ENCODE results near the gene MINDY4B.
"Not testable (repeated sequence)": the region's sequence is repeated elsewhere in the genome, so short reads cannot be mapped to it uniquely, and the experiment has no call there.

MINDY4B gene

DNA sequence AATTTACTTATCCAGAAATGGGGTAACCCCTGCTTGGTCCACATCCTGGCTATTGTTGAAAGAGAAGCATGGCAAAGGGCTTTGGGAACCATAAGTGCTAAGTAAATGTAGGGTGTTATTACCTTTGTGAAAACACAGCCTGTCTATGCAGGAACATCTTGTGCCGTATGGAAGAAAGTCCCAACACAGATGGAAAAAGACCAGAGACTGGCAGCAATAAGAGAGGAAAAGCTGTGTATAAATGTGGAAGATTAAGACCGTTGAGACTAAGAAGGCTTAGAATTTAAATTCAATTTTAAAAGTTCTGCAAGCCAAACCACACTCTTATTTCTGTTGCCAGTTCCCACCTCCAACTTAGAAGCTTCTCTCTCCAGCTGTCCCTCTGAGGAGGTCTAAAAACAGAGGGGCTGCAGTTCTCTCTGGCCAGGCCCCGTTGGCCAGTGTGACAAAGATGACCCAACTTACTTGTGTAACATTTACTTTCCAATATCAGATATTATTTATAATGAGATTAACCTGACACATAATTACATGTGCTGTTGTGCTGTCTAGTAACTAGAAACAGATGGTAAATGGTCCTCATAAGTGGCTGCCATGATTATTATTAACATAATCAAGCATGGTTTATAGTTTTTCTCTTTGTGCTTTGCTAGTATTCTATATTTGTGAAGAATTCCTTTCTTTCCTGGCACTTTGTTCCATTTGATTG is 7.0 kb downstream of the MINDY4B start:
- no peak for DNase-seq (ENCODE audit: low read depth in 2 of 2)

DNA sequence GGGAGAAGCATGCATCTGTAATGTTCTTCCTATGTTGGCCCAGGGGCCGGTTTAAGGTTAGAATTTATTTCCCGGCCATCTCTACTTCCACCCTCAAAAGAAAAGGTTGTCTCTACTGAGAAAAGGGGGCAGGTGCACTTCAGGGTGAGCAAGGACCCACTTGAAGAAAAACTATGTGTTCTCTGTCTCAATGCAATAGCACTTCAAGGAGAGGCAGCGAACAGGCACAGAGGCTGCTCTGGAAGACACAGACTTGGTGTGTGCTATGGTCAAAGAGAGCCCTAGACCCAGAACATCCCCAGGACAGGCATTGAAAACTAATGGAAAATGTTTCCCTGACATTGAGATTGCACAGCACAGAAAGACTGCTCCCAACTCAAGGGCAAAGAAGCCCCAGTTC is 7.6 kb downstream of the MINDY4B start:
- DNase-seq (ENCODE audit: low read depth in 2 of 2), result no peak

- no peak for DNase-seq (ENCODE audit: low read depth in 2 of 2)
Observed at GRCh38 chr3:150890831-150891230, 14.4 kb downstream of the MINDY4B start.

- peak; percentile 15 to 25 for DNase-seq (ENCODE audit: low read depth in 2 of 2)
Observed at GRCh38 chr3:150890295-150890694, 14.9 kb downstream of the MINDY4B start.

- no peak for DNase-seq (ENCODE audit: low read depth in 2 of 2)
Observed at GRCh38 chr3:150889106-150889505, 16.1 kb downstream of the MINDY4B start.

- no peak for DNase-seq (ENCODE audit: low read depth in 2 of 2)
Observed at GRCh38 chr3:150887031-150887430, 18.2 kb downstream of the MINDY4B start.

DNA sequence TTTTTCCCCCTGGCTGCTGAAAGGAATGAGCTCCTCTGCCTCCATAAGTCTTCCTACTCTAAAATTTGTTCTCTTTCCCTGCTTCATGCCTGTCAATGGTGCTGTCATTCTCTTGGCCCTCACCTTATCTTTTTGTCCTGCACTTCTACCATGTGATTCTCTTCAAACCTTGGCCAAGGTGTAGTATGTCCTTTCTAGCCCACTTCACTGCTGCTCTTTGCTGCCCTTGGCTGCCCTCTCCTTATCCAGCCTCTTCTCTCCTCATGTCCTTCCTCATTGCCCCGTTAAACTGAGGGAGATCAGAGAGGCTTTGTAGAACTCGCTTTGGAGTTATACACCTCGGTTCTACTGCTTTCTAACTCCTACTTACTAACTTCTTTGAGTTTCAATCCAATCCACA is 19.7 kb downstream of the MINDY4B start:
- DNase-seq (ENCODE audit: low read depth in 2 of 2), result no peak

DNA sequence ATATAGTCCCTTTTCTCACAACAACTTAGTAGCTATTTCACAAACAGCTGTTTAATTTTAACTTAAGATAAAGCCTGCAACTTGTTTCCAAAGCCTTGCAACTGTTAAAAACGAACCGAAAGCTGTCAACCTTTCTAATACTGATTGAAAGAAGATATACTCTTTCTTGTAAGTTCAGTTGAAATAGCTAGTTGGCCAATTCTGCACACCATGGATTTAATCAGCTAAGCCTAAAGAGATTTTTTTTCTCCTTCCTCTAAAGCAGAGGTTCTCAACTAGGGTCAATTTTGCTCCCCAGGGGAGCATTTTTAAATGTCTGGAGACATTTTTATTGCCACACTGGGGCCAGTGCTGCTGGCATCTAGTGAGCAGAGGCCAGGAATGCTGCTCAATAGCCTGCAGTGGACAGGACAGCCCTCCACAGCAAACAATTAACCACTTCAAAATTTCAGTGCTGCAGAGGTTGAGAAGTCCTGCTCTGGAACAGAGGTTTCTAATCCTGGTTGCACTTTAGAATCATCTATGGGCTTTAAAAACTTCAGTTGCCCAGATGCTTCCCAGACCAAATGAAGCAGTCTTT is 26.2 kb downstream of the MINDY4B start:
- DNase-seq (ENCODE audit: low read depth in 2 of 2), result no peak

DNA sequence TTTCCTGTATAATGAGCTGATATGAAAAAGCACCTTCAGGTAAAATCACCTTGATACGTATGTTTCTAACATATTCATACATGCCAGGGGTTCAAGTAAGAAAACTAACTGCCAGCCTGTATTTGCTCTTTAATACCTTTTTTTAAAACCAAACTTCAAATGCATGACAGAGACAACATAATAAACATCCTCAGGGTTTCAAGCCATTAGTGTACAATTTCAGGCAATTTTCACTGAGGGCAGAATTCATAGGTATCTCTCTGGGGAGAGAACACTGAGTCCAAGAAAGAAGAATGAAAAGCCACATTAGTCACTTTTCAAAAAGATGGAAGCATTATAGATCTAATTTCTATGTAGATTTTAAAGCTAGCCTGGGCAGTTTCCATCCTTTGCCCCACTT is 26.9 kb downstream of the MINDY4B start:
- no peak for DNase-seq (ENCODE audit: low read depth in 2 of 2)

- DNase-seq (ENCODE audit: low read depth in 2 of 2), result no peak
Observed at GRCh38 chr3:150877303-150877702, 27.9 kb downstream of the MINDY4B start.

GRCh38 chr3:150876611-150877265 is 28.5 kb downstream of the MINDY4B start:
- DNase-seq (ENCODE audit: low read depth in 2 of 2), result no peak

DNA sequence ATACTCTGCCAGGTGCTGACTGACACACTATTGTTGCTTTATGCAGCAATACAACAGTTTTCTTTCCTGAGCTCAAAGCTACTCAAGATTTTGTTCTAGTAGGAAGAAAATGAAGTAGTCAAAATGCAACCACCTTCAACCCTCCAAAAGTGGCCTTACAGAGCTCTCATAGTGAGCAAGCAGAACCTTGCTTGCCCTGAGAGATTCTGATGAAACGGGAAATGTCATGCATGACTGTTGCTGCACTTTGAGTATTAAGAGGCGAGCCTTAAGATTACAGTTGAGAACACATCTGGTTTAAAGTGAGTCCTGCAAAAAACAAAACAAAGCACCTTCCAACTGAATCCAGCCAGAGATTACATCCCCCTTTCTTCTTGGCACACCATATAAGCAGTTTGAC is 29.7 kb downstream of the MINDY4B start:
- DNase-seq (ENCODE audit: low read depth in 2 of 2), result no peak

DNA sequence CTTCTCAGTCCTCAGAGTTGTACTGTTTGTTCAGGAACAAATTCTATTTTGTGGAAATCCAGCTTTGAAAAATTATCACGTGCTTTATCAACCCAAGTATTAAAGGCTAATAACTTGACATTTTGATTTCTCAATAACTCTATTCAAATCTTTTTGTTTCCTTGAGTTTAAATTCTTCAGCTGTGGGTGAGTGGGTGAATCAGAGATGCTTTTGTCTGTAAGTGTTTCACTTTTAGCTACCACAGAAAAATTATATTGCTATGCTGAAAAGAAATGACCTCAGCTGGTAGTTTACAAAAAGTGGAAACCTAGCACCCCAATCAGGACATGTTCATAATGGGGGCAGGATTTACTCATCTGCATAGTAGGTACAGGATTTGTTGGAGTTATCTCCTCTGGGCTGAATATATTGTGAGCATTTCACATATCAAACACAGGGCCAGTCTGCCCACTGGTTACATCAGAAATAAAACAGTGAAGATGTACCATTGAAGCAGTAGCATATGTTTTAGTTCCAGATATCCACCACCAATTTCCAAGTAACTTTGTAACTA is 30.5 kb downstream of the MINDY4B start:
- DNase-seq (ENCODE audit: low read depth in 2 of 2), result no peak

GRCh38 chr3:150871192-150871591 is 34.0 kb downstream of the MINDY4B start:
- no peak for DNase-seq (ENCODE audit: low read depth in 2 of 2)

- peak; percentile 40 for DNase-seq (ENCODE audit: low read depth in 2 of 2)
Observed at GRCh38 chr3:150870406-150870805, 34.8 kb downstream of the MINDY4B start.

DNA sequence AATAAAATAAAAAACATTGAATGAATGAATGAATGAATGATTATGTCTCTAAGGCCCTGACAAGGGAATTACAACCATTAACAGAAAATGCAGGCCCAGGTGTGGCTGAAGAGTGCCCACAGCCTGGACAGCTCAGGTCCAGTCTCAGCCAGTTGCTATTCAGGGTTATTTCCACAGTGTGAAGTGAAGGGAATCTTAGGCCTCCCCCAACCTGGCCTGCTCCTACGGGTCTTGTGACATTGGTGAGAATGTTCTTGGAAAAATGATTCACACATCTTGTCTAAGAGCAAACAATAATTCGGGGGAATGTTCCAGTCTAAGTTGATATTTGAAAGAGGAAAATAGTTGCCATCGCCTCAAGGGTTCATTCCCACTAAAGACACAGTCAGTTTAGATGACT is 37.0 kb downstream of the MINDY4B start:
- no peak for DNase-seq (ENCODE audit: low read depth in 2 of 2)

GRCh38 chr3:150867434-150867833 is 37.8 kb downstream of the MINDY4B start:
- DNase-seq (ENCODE audit: low read depth in 2 of 2), result no peak

DNA sequence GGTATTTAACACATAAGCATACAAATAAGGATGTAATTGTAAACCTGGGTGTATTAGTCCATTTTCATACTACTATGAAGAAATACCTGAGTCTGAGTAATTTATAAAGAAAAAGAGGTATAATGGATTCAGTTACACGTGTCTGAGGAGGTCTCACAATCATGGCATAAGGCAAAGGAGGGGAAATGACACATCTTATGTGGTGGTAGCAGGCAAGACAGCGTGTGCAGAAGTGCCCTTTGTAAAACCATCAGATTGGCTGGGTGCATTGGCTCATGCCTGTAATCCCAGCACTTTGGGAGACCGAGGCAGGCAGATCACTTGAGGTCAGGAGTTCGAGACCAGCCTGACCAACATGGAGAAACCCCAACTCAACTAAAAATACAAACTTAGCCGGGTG is 41.3 kb downstream of the MINDY4B start:
- DNase-seq (ENCODE audit: low read depth in 2 of 2), result not testable (repeated sequence)

- DNase-seq (ENCODE audit: low read depth in 2 of 2), result no peak
Observed at GRCh38 chr3:150861851-150862250, 43.4 kb downstream of the MINDY4B start.

DNA sequence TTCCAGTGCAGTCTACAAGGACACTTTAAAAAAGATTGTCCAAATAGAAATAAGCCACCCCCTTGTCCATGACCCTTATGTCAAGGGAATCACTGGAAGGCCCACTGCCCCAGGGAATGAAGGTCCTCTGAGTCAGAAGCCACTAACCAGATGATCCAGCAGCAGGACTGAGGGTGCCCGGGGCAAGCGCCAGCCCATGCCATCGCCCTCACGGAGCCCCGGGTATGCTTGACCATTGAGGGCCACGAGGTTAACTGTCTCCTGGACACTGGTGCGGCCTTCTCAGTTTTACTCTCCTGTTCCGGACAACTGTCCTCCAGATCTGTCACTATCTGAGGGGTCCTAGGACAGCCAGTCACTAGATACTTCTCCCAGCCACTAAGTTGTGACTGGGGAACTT is 47.3 kb downstream of the MINDY4B start:
- DNase-seq (ENCODE audit: low read depth in 2 of 2), result not testable (repeated sequence)

DNA sequence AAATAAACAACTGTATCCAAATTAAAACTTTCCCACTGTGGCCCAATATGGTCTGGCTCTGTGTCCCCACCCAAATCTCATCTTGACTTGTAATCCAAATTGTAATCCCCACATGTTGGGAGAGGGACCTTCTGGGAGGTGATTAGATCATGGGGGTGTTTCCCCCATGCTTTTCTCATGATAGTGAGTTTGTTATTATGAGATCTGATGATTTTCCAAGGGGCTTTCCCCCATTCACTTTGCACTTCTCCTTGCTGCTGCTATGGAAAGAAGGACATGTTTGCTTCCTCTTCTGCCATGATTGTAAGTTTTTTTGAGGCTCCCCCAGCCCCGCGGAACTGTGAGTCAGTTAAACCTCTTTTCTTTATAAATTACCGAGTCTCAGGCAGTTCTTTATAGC is 55.0 kb downstream of the MINDY4B start:
- no peak for DNase-seq (ENCODE audit: low read depth in 2 of 2)

- DNase-seq (ENCODE audit: low read depth in 2 of 2), result no peak
Observed at GRCh38 chr3:150848864-150849263, 56.4 kb downstream of the MINDY4B start.

DNA sequence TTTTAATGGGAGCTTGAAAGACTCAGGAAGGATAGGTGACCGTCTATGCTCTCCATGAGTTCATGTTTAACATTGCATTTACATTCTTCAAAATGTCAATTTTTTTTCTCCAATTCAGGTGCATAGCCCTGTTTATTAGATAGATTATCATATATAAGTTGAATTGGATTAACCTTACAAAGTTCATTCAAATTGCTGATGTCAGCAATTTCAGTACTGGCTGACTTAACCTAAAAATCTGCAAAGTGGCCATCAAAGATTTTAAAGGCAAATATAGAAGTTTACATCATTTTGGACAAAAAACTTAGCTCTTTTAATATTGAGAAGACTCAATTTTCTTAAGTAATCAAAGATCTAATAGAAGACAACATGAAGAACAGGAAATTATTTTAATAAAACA is 57.8 kb downstream of the MINDY4B start:
- DNase-seq (ENCODE audit: low read depth in 2 of 2), result no peak
